Activated T-cell treated with anti-CD3 and anti-CD28 coated beads, Interleukin-2, amount 50 U/mL, for 24 hours (primary cell): Measurements from ENCODE around the gene CCDC38.

Source experiments
- DNase-seq: peaks from one replicate; pipeline ENCODE4 v3.0.0-alpha.2; 2020
- H3K27ac Mint-ChIP-seq: 2 replicates; pipeline ENCODE4 v1.8.0; 2020; ENCODE audit warnings: mild to moderate bottlenecking, mixed read lengths
- H3K27me3 Mint-ChIP-seq: 2 replicates; pipeline ENCODE4 v1.8.0; 2020; ENCODE audit warnings: mixed read lengths
- H3K36me3 Mint-ChIP-seq: 2 replicates; pipeline ENCODE4 v1.8.0; 2020; ENCODE audit warnings: low read depth, mixed read lengths
- H3K4me1 Mint-ChIP-seq: 2 replicates; pipeline ENCODE4 v1.8.0; 2020; ENCODE audit warnings: low read depth, mixed read lengths
- H3K4me3 Mint-ChIP-seq: 2 replicates; pipeline ENCODE4 v1.8.0; 2020; ENCODE audit warnings: mild to moderate bottlenecking, moderate library complexity, mixed read lengths
- H3K9me3 Mint-ChIP-seq: 2 replicates; pipeline ENCODE4 v1.8.0; 2020; ENCODE audit warnings: mixed read lengths

The CCDC38 gene

DNA sequence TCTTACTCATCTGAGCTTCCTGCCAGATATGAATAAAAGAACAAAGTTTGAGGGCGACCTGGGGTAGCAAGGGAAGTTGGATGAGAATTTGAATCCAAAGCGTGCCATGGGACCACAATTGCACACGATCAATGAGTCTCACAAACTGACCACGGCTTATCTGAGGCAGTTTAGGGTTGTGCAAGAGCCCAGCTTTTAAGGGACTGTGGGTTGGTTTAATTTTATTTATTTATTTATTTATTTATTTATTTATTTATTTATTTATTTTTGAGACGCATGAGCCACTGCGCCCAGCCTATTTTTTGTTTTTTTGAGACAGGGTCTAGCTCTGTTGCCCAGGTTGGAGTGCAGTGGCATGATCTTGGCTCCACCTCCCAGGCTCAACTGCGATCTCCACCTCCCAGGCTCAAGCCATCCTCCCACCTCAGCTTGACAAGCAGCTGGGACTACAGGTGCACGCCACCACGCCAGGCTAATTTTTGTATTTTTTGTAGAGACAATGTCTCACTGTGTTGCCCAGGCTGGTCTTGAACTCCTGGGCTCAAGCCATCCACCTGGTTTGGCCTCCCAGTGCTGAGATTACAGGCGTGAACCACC is 1.8 kb upstream of the CCDC38 start:
- Mint-ChIP-seq H3K4me3 (peak overlapping the region; percentile 87), H3K27ac (no peak overlapping the region)

GRCh38 chr12:95943330-95943842 is 972 bp upstream of the CCDC38 start, which contains the start of gene AMDHD1:
Gene AMDHD1 (plus strand): TSS chr12:95943331. CDS start chr12:95943399, 68 bp downstream.
- peaks cover 3% of the 10 kb centered on the region for H3K36me3 Mint-ChIP-seq
- H3K4me3 Mint-ChIP-seq = peak within 1 kb of the TSS; percentile 87
- peak within 1 kb of the TSS; percentile 92 for H3K27ac Mint-ChIP-seq
- H3K4me1 Mint-ChIP-seq = peaks cover 10% of the 10 kb centered on the region
- H3K9me3 Mint-ChIP-seq = no peaks in the 10 kb centered on the region
- H3K27me3 Mint-ChIP-seq = no peaks in the 10 kb centered on the region
- peak; percentile 85 for DNase-seq

More for the DNA sequence above, 1.8 kb upstream of the CCDC38 start:
- no peak for DNase-seq
- Mint-ChIP-seq H3K4me1 (peaks cover 10% of the 10 kb centered on the region), H3K36me3 (peaks cover 3% of the 10 kb centered on the region), H3K27me3 (no peaks in the 10 kb centered on the region), H3K9me3 (no peaks in the 10 kb centered on the region)

- Mint-ChIP-seq H3K4me1 (peaks cover 10% of the 10 kb centered on the region), H3K4me3 (peak overlapping the region; percentile 87), H3K27me3 (no peaks in the 10 kb centered on the region), H3K36me3 (peaks cover 3% of the 10 kb centered on the region), H3K9me3 (no peaks in the 10 kb centered on the region), H3K27ac (peak overlapping the region; percentile 92)
- DNase-seq = no peak
Observed at GRCh38 chr12:95942101-95942523, 302 bp downstream of the CCDC38 start.

GRCh38 chr12:95940514-95940913 is 1.9 kb downstream of the CCDC38 start:
- Mint-ChIP-seq H3K27ac (no peak overlapping the region), H3K36me3 (peaks cover 3% of the 10 kb centered on the region), H3K4me1 (peaks cover 10% of the 10 kb centered on the region), H3K9me3 (no peaks in the 10 kb centered on the region), H3K4me3 (no peak overlapping the region), H3K27me3 (no peaks in the 10 kb centered on the region)
- no peak for DNase-seq

- no peaks in the 10 kb centered on the region for H3K4me1 Mint-ChIP-seq
- no peak overlapping the region for H3K27ac Mint-ChIP-seq
- no peak for DNase-seq
- H3K27me3 Mint-ChIP-seq = no peaks in the 10 kb centered on the region
- no peak overlapping the region for H3K4me3 Mint-ChIP-seq
- H3K36me3 Mint-ChIP-seq = no peaks in the 10 kb centered on the region
- H3K9me3 Mint-ChIP-seq = no peaks in the 10 kb centered on the region
Observed at GRCh38 chr12:95922231-95922630, 20.2 kb downstream of the CCDC38 start.

GRCh38 chr12:95919110-95919509 is 23.3 kb downstream of the CCDC38 start:
- no peaks in the 10 kb centered on the region for H3K4me1 Mint-ChIP-seq
- no peak overlapping the region for H3K27ac Mint-ChIP-seq
- DNase-seq = no peak
- H3K36me3 Mint-ChIP-seq = no peaks in the 10 kb centered on the region
- H3K9me3 Mint-ChIP-seq = no peaks in the 10 kb centered on the region
- H3K27me3 Mint-ChIP-seq = peaks cover 3% of the 10 kb centered on the region
- no peak overlapping the region for H3K4me3 Mint-ChIP-seq

DNA sequence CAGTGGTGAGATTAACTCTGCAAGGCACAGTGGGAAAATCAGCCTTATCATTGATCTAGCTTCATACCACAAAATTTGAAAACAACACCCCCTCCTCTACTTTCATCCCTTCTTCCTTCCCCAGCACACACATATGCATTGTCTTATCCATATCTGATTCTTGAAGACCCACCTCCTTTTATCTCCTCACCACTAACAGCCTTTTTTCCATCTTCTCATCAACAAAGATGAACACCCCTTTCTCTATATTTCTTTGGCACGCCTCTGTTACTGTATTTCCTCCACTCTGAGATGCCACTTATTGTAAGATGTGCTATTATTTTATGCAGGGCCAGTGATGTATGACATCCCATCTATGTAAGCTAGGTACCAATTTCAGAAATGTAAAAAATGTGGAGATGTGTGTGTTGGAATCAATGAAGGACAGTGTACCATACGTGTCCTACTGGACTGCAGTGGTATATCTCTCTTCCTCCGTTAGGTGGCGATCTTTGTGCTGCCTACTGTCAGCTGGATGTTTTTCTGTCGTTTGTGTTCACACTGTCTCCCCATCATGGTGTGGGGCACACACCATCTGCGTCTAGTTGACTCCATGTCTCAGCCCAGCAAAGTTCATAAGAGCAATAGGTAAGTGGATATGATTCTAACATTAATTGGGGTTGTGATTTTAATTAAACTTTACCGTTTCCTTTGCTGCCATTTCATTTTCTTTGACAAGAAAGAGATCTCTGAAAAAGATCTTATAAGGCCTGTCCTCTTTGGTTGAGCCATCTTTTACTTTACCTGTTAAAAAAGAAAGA is 24.0 kb downstream of the CCDC38 start:
- Mint-ChIP-seq H3K36me3 (no peaks in the 10 kb centered on the region), H3K4me1 (no peaks in the 10 kb centered on the region), H3K9me3 (no peaks in the 10 kb centered on the region), H3K4me3 (no peak overlapping the region), H3K27me3 (peaks cover 3% of the 10 kb centered on the region), H3K27ac (no peak overlapping the region)
- peak; percentile 32 for DNase-seq

- H3K4me1 Mint-ChIP-seq = no peaks in the 10 kb centered on the region
- no peaks in the 10 kb centered on the region for H3K9me3 Mint-ChIP-seq
- H3K27me3 Mint-ChIP-seq = peaks cover 14% of the 10 kb centered on the region
- no peak overlapping the region for H3K4me3 Mint-ChIP-seq
- H3K36me3 Mint-ChIP-seq = no peaks in the 10 kb centered on the region
- no peak for DNase-seq
- no peak overlapping the region for H3K27ac Mint-ChIP-seq
Observed at GRCh38 chr12:95909871-95910270, 32.5 kb downstream of the CCDC38 start.

DNA sequence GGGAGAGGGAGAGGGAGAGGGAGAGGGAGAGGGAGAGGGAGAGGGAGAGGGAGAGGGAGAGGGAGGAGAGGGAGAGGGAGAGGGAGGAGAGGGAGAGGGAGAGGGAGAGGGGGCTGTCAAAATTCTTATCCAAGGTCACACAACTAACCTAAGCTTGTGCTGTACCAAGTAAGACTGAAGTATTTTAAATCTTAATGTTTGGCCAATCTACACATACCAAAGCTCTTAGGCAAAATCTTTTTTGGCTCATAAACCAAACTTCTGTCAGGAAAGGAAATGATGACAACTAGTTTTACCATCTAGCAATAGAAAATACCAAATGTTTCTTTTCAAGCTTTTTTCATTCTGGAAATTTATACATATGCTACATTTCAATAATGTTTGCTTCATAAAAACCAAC is 33.8 kb downstream of the CCDC38 start:
- Mint-ChIP-seq H3K9me3 (no peaks in the 10 kb centered on the region), H3K4me3 (no peak overlapping the region), H3K27me3 (peaks cover 20% of the 10 kb centered on the region), H3K36me3 (no peaks in the 10 kb centered on the region), H3K4me1 (no peaks in the 10 kb centered on the region), H3K27ac (no peak overlapping the region)
- no peak for DNase-seq

DNA sequence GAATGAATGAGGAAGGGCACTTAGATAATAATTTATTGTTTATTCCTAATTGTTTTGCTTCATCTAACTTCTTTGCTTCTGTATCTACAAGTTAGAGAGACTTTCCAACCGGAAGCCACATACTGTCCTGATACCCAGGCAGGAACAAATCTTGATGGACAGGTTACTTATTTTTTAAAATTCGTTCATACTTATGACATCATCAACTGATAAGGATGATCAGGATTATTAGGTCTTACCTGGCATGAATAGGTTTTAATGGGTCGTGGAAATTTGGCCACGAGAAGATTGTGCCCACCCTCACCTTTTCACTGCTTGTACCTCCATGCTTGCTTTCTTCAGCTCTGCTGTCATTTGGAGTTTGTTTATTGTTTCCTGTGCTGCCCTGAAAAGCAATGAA is 44.3 kb downstream of the CCDC38 start:
- H3K27me3 Mint-ChIP-seq = peaks cover 38% of the 10 kb centered on the region
- no peak for DNase-seq
- no peaks in the 10 kb centered on the region for H3K36me3 Mint-ChIP-seq
- H3K27ac Mint-ChIP-seq = no peak overlapping the region
- H3K4me1 Mint-ChIP-seq = no peaks in the 10 kb centered on the region
- H3K9me3 Mint-ChIP-seq = peaks cover under 1% of the 10 kb centered on the region
- no peak overlapping the region for H3K4me3 Mint-ChIP-seq

DNA sequence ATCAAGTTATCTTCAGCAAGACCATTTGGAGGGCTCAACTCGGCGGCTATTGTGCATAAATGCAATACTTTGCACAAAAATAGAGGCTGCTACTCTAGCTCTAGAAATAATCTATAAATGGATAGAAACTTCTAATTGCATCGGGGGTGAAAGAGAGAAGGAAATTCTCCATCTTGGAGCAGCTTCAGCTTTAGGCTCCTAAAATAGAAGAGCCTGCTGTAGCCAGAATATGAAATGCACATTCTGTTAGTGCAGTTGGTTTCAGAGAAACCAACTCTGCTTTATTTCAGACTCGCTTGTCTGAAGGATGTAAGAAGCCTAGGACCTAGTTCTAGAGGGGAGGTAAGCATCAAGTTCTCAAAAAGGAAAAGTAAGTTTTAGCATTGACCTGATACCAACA is 45.6 kb downstream of the CCDC38 start:
- H3K9me3 Mint-ChIP-seq = no peaks in the 10 kb centered on the region
- H3K4me3 Mint-ChIP-seq = no peak overlapping the region
- no peaks in the 10 kb centered on the region for H3K36me3 Mint-ChIP-seq
- H3K27me3 Mint-ChIP-seq = peaks cover 29% of the 10 kb centered on the region
- no peak for DNase-seq
- H3K4me1 Mint-ChIP-seq = no peaks in the 10 kb centered on the region
- no peak overlapping the region for H3K27ac Mint-ChIP-seq

- H3K4me3 Mint-ChIP-seq = no peak overlapping the region
Observed at GRCh38 chr12:95890958-95891357, 51.5 kb downstream of the CCDC38 start.

DNA sequence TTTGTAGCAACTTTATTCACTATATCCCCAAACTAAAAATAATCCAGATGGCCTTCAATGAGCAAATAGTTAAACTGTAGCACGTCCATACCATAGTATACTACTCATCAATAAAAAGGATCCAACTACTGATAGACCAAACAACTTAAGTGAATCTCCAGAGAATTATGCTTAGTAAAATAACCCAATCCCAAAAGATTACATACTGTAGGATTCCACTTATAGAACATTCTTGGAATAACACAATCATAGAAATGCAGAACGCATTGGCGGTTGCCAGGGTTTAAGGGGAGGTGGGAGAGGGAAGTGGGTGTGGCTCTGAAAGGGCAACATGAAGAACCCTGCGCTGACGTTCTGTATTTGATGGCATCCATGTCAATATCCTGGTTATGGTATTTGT is 55.1 kb downstream of the CCDC38 start:
- Mint-ChIP-seq H3K4me1 (no peaks in the 10 kb centered on the region), H3K36me3 (no peaks in the 10 kb centered on the region)

More at GRCh38 chr12:95890958-95891357, 51.5 kb downstream of the CCDC38 start:
- no peaks in the 10 kb centered on the region for H3K9me3 Mint-ChIP-seq
- no peak overlapping the region for H3K27ac Mint-ChIP-seq
- peaks cover 9% of the 10 kb centered on the region for H3K27me3 Mint-ChIP-seq
- H3K4me1 Mint-ChIP-seq = no peaks in the 10 kb centered on the region
- H3K36me3 Mint-ChIP-seq = no peaks in the 10 kb centered on the region
- no peak for DNase-seq

GRCh38 chr12:95884998-95885397 is 57.4 kb downstream of the CCDC38 start:
- H3K27me3 Mint-ChIP-seq = no peaks in the 10 kb centered on the region
- no peaks in the 10 kb centered on the region for H3K36me3 Mint-ChIP-seq
- no peak overlapping the region for H3K27ac Mint-ChIP-seq
- no peak for DNase-seq
- H3K9me3 Mint-ChIP-seq = no peaks in the 10 kb centered on the region
- H3K4me3 Mint-ChIP-seq = no peak overlapping the region
- no peaks in the 10 kb centered on the region for H3K4me1 Mint-ChIP-seq

More for the DNA sequence above, 55.1 kb downstream of the CCDC38 start:
- DNase-seq = no peak
- no peak overlapping the region for H3K27ac Mint-ChIP-seq
- H3K9me3 Mint-ChIP-seq = no peaks in the 10 kb centered on the region
- no peak overlapping the region for H3K4me3 Mint-ChIP-seq
- no peaks in the 10 kb centered on the region for H3K27me3 Mint-ChIP-seq

GRCh38 chr12:95882873-95883272 is 59.5 kb downstream of the CCDC38 start:
- no peaks in the 10 kb centered on the region for H3K27me3 Mint-ChIP-seq
- H3K36me3 Mint-ChIP-seq = no peaks in the 10 kb centered on the region
- H3K27ac Mint-ChIP-seq = no peak overlapping the region
- DNase-seq = no peak
- no peaks in the 10 kb centered on the region for H3K9me3 Mint-ChIP-seq
- H3K4me1 Mint-ChIP-seq = no peaks in the 10 kb centered on the region
- H3K4me3 Mint-ChIP-seq = no peak overlapping the region
